NCI-H146 treated with DMSO at 0.1 percent for 48 hours (cell line): Measurements from ENCODE around the gene ITPRIPL2.

Experiments used
- DNase-seq: peaks from one replicate; lab custom pipeline; 2025; ENCODE audit not compliant: unreplicated experiment; lab: John Stamatoyannopoulos, UW

The ITPRIPL2 gene

DNA sequence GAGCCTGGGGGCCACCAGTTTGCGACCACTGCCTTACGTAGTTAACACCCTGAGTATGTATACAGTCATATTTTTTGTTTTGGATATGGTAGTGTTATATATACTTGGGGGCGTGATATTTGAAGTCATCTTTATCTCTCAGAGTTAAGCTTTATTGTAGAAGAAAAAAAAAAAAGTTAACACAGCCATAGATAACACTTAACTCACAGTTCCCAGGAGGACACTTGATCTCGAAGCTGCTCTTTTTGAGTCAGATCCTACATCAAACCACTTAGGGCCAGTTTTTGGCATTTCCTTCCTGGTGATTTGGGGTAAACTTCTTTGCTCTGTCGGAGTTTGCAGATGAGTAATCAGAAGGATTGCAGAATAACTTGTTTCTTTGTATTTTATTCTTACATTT, 5.8 kb downstream of the ITPRIPL2 start:
- DNase-seq: no peak

DNA sequence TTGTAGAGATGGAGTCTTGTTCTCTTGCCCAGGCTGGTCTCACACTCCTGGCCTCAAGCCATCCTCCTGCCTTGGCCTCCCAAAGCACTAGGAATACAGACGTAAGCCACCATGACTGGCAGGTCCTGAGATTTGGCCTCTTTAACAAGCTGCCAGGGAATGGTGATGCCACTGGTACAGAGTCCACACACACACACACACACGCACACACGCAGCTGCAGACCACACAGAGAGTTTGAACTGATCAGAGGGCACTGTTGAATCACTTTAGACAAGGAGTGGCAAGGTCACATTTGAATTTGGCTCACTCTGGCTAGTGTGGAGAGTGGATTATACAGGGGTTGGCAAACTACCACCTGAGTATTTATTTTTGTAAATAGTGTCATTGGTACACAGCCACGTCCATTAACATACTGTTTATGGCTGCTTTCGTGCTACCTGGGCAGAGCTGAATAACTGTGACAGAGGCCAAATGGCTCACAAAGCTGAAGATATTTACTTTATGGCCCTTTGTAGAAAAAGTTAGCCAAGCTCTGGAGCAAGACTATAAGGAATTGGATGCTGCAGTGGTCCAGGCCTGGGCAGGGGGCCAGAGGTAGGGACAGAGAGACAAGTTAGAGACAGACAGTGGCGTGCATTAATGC, 9.9 kb downstream of the ITPRIPL2 start:
- no peak for DNase-seq

DNA sequence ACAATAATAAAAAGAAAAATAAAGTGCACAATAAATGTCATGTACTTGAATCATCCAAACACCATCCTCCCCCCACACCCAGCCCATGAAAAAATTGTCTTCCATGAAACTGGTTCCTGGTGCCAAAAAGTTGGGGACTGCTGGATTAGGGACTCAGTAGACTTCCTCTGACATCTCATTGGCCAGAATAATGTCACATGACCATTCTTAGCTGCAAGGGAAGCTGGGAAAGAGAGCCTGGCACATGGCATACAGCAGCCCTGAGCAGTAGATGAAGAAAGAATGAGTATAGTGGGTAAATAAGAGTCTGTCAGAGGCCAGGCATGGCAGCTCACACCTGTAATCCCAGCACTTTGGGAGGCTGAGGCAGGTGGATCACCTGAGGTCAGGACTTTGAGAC, 12.5 kb downstream of the ITPRIPL2 start:
- DNase-seq: no peak

DNA sequence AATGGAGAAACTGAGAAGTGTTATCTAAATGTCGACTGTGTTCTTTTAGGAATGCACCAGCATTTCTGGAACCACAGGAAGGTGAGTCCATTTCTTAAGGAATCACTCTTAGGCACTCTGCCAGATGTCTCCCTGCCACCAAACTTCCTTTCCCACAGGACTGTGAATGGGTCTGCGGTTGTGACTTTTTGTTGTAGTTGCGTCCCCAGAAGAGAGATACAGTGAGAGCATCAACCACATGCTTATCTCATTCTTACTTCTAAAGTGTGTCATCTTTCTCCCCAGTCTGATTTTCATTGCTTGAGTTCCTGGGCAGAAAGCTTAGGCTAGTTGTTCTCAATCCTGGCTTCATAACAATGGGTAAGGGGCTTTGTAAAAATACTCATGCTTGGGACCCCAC, 13.4 kb downstream of the ITPRIPL2 start:
- no peak for DNase-seq

DNA sequence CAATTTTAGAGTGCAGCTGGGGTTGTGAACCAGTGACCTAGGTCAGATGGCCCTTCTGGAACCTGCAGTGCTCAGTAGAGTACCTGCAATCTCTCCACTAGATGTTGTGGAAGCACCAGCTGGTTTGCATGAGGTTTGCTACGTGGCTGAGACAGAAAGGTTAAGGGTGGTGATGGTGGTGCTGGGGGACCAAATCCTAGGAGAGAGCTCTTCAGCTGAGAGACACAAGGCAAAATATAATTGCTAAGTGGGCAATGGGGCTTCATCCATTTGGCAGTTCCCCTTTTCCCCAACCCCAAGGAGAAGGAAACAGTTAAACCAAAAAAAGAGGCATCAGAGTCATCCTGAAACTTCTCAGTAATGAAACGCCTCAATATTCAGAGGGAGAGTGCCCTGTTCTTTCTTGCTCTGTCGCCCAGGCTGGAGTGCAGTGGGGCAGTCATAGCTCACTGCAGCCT, 13.9 kb downstream of the ITPRIPL2 start:
- DNase-seq: no peak

DNA sequence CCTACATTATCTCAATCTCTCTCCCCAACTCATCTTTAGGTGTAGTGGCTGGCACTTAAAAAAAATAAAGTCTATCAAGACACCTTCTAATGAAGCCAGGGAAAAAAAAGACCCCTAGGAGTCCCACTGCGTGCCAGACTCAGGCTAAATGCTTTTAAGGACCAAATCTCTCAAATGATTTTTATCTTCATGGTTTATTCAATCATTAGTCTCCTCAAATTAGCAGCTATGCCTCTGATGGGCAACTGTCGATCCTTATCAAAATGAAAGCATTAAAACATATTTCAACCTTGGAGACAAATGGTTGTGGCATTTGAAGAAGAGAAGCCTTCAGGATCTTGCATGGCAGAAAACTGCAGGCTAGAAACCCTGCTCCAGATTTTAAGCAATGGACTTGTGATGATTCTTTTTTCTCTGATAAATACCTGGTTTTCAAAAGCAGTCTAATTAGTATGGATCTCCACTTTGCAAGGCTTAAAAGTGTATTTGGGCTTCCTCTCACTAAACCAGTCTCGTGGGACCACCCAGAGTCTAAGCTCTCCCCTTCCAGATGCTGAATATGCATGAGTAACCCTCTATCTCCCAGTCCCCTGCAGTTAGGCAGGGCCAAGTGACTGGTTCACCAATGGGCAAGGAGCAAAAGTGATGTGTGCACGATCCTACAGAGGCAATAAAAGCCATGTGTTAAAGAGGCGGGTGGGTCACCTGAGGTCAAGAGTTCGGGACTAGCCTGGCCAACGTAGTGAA, 14.9 kb downstream of the ITPRIPL2 start:
- DNase-seq: no peak

DNA sequence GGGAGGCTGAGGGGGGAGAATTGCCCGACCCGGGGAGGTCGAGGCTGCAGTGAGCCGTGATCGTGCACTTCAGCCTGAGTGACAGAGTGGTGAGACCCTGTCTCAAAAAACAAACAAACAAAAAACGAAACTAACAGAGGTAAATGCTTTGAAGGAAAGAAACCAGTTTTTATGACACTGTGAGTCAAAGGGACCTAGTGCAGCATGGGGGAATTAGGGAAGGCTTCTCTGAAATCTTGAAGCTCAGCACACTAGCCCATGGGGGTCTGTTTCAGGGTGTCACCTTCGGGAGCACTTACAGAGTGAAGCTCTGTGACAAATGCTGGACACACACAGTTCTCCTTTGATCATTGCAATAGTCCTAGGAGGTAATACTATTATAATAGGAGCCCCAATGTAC, 16.6 kb downstream of the ITPRIPL2 start:
- no peak for DNase-seq

DNA sequence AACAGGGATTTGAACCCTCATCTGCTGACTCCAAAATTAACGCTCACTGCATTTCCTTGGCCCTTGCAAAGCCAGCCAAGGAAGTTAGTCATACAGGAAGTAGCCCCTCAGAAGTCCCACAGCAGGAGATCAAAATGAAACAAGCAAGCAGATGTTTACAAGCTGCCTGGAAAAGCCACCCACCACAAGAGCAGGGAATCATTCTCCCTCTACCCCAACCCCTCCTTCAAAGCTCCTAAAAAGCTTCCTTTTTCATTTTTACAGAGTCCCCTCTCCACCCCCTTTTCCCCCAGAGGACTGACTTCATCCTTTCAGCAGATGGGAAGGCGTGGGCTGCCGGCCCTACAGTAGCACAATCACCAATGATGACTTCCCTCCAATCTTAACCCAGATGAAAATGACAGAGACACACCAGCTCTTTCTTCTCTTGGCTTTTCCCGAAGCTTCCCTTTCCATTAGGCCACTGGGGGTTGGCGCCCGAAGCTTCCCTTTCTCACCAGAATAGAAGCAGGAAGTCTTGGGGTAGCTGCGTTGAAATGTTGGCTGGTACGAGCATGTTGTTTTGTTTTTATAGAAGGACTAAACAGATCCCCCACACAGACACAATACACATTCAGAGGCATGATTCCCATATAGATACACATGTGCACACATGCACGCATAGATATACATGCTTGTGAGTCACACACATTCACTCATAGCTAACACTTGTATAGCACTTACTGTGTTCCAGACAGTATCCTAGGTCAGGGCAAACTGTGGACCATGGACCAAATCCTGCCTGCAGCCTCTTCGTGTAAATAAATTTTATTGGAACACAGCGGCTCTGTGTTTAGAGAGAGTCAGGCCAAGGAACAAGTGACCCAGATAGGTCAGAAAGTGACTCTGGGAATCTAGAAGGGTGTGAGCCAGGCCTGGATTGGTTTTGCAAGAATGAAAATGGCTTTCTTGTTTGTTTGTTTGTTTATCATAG, 17.4 kb downstream of the ITPRIPL2 start:
- no peak for DNase-seq

DNA sequence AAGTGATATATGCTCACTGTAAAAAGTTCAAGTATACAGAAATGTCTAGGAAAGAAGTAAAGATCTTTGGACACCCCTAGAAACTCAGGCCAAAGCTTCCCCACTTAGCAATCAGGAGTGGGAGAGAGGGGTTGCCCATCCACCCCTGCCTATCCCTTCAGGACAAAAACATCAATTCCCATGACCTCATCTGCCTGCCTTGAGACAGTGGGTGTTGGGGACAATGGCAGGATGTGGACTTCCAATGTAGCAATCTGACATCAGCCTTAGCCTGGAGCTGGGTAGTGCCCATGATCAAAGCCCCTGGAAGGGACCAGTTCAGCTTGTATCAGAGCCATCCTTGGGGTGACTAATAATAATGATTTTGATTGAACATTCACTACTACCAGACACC, 18.1 kb downstream of the ITPRIPL2 start:
- no peak for DNase-seq

DNA sequence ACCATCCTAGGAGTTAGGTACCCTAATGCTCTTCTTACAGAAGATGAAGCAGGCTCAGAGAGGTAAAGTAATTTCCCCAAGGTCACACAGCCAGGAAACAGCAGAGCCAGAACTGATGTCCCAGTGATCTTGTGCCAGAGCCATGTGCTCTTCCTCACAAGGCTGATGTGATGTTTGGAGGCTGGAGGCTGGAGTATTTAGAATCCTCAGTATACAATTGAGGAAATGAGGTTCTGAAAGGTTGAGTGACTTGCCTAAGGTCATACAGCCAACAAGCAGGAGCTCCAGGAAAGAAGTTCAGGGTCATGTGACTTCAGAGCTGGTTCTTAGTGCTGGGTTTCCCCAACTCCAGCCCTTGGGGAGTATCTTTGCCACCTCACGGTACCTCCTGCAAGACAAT, 18.5 kb downstream of the ITPRIPL2 start:
- DNase-seq: no peak

DNA sequence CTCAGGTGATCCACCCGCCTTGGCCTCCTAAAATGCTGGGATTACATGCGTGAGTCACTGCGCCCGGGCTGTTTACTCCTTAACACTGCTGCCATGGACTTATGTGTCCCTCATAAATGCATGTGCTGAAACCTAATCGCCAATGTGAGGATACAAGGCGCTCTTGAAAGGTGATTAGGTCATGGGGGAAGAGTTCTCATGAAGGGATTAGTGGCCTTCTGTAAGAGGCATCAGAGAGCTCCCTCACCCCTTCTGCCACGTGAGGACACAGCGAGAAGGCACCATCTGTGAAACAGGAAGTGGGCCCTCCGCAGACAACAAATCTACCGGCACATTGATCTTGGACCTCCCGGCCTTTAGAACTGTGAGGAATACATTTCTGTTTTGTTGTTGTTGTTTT, 19.1 kb downstream of the ITPRIPL2 start:
- DNase-seq: no peak

DNA sequence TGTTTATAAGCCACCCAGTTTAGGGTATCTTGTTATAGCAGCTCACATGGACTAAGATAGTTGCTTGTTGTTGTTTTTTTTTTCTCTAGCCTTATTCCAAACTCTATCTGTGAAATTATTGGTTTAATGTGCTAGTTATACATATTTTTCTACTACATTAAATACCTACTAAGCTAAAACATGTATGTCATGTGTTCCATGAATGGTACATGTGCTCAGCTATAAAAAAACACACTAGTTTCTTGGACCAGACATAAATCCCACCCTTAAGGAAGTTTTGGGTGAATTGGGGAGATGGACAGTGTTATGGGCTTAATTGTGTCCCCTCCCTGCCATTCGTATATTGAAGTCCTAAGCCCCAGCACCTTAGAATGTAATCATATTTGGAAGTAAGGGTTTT, 19.8 kb downstream of the ITPRIPL2 start:
- DNase-seq: no peak

DNA sequence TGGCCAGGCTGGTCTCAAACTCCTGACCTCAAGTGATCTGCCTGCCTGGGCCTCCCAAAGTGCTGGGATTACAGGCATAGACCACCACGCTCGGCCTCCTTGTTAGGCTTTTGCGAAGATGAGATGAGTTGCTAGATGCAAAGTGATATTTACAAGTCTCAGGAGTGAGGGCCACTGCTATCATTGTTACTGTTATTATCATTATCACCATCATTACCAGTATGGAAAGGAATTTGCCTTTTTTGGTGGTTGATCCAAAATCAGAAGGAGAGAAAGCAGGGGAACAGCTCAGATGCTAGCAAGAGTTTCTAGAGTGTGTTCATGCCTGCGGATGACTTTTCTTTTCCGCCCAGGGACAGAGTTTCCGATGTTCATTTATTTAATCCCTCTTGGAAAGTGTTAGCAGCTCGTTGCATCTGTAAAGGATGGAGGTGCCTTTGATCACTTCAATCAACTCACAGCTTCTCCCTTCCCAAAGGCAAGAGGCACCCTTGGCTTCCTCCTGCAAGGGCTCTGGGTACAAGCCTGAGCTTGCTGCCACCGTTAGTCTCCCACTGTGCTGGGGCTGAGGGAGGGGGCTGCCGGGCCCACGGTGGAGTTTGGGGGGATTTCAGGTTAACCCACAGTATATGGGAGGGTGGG, 21.6 kb downstream of the ITPRIPL2 start:
- DNase-seq: no peak

DNA sequence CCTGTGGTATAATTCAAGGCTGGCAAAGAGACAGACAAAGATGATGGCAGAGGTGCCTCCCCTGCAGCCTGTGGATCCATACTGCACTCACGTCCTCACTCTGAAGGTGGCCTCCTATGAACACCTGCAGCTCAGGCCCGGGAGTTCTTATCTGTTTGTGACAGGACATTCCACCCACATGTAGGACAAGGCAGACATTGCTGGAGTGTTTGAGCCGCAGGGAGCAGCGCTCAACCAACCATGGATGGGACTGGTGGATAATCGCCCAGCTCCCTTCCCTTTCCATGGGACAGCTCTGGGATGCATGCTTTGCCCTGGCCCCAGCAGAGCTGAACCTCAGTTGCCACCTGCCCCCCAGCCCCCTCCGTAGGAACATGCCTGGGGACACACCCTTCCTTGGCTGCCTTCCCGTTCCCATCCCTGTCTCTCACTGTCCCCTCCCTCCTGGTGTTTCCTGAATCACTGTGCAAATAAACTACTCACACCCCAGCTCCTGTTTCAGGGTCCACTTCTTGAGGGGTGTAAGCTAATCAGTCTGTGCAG, 22.2 kb downstream of the ITPRIPL2 start:
- DNase-seq: peak; percentile 56

DNA sequence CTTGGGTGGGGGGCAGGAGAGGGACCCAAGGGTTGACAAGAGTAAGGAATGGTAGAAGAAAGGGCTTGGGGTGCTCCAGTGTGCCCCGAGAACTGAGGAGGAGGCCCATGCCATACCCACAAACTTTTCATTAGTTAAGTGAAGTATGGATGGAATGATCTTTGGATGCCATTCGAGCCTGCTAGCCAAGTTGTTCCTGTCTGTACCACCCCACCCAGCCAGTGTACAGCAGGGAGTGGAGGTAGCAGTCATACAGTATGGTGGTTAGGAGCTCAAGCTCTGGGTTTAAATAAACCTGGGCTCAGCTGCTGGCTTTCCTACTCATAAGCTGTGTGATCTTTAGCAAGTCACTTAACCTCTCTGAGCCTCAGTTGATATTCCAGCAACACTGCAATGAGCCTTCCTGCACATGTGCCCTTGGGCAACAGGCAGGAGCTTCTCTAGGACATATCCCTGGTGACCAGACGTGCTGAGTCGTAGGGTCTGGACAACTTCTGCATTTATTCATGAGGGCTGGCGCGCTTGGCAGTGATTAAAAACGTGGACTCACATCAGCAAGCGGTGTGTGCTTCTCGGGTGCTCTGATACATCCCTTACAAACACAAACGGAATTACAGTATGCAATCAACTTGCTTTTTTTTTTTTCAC, 22.9 kb downstream of the ITPRIPL2 start:
- DNase-seq: no peak

DNA sequence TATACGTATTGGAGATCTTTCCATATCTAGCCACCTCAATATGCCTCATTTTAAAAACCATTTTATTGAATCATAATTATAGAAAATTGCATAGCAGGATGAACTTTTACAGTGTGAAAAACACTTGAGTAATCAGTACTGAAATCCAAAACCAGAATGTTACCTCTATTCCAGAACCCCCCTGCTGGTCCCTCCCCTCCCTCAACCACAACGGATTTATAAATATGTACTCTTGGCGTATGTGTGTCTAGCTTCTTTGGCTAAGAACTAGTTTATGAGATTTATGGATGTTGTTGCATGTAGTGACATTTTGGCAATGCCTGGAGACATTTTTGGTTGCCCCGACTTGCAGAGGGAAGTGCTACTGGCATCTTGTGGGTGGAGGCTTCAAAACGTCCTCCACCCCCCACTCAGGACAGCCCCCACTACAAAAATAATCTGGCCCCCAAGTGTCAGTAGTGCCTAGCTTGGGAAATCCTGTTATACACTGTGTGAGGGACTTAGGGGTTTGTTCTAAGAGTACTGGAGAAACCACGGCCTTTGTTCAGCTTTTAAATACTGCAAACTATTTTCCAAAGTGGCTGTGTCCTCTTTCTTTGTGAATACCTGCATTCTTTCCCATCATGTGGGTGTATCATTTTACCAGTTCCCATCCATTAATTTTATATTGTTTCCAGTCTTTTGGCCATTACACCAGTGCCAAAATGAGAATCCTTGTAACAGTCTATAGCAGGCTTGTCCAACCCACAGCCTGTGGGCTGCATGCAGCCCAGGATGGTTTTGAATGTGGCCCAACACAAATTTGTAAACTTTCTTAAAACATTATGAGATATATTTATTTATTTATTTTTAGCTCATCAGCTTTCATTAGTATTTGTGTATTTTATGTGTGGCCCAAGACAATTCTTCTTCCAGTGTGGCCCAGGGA, 23.7 kb downstream of the ITPRIPL2 start:
- peak; percentile 41 for DNase-seq

DNA sequence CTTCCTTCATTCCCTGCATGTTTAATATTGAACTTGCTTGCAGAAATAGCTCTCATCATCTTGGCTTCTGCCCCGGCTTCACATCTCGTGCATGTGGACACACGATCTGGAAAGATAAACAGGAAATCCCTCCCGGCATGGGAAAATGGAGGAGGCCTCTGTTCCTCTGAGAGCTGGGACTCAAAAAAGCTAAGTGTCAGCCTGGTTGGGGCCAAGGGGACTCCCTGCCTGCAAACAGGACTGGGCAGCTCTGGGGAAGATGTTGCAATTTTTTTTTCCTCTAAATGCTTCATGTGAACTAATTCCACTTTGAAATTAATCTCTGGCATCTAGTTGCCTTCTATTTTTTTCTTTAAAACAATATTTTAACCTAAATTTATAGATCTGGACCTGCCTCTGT, 24.8 kb downstream of the ITPRIPL2 start:
- peak; percentile 71 for DNase-seq

DNA sequence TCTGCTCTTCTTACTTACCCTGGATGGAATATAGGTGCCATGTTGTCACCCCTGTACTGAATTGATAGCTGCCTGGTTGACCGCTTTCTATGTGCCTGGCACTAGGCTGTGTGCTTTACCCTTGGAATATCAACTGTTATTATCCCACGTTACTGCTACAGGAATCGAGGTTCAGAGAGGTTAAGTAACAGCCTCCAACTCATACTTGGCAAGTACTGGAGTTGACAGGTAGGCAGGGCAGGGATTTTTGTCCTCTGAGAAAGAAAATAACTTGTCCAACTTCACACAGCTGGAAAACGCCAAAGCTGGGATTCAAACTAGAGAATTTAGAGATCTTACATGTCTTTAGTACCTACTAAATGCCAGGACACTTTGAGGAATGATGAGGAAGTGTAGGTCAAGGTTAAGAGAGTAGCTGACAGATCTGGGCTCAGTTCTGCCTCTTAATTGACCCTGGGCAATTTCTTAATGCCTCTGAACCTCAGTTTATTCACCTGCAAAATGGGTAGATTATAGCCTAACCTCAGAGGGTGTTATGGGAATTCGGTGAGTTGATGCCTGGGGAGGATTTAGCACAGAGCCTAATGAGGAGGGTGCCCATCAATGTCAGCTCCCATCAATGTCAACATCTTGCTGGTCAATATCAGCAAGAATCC, 25.8 kb downstream of the ITPRIPL2 start:
- DNase-seq: no peak

DNA sequence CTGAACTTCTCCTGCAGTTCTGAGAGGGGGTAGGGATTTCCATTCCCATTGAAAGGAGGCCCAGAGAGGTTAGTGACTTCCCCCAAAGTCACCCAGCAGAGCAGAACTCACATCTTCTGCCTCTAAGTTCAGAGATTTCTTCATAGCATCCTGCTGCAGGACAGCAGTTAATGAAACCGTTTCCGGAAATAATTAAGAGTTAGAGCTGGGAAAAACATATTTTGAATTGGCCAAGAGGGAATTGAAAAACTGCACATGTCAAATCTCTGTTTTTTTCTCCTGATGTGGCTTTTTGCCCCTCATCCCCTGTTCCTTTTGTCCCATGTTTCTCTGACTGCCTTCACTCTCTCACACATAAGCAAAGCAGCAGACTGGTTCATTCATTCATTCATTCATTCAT, 26.6 kb downstream of the ITPRIPL2 start:
- no peak for DNase-seq
